Progenitor cell of endocrine pancreas (in vitro differentiated cells): Measurements from ENCODE around the gene AIG1. TPM values are rescaled to one million over a fixed set of nuclear protein-coding genes. Genes with fewer than 3 reads are reported as not detected.

ENCODE experiments used
- DNase-seq: peaks from one replicate; pipeline ENCODE4 v3.0.0; 2021; ENCODE audit warnings: low spot score; ENCODE audit not compliant: unreplicated experiment
- H3K27ac Mint-ChIP-seq: 2 replicates; pipeline ENCODE4 v1.8.0; 2021; ENCODE audit warnings: mild to moderate bottlenecking, moderate library complexity, mixed read lengths
- H3K27me3 Mint-ChIP-seq: 2 replicates; pipeline ENCODE4 v1.8.0; 2021; ENCODE audit warnings: mixed read lengths
- H3K36me3 Mint-ChIP-seq: 2 replicates; pipeline ENCODE4 v1.8.0; 2022; ENCODE audit warnings: mixed read lengths; ENCODE audit not compliant: insufficient read depth
- H3K4me1 Mint-ChIP-seq: 2 replicates; pipeline ENCODE4 v1.8.0; 2021; ENCODE audit warnings: low read depth, mixed read lengths
- H3K4me3 Mint-ChIP-seq: 2 replicates; pipeline ENCODE4 v1.8.0; 2021; ENCODE audit warnings: low read depth, mild to moderate bottlenecking, moderate library complexity, mixed read lengths
- H3K9me3 Mint-ChIP-seq: 2 replicates; pipeline ENCODE4 v1.8.0; 2021; ENCODE audit warnings: low read depth, mixed read lengths
- CTCF ChIP-seq: fragments of 200-600 bp; sonication (generic); IDR thresholded peaks from one replicate; pipeline ENCODE4 v1.5.0; 2021; ENCODE audit warnings: antibody characterized with exemption, mild to moderate bottlenecking; ENCODE audit not compliant: unreplicated experiment
- total RNA-seq: library from RNA; stranded (reverse); gene quantifications from 2 replicates; pipeline ENCODE4 v1.2.1, GENCODE V29; 2021

The AIG1 gene
- total RNA-seq, 1 donor from 2014 or later = 40.0 TPM

- TF ChIP-seq CTCF = no peak
- Mint-ChIP-seq H3K36me3 (no peaks in the 10 kb centered on the region), H3K4me1 (peaks cover 2% of the 10 kb centered on the region), H3K9me3 (peaks cover 5% of the 10 kb centered on the region), H3K27ac (no peak overlapping the region), H3K27me3 (peaks cover 6% of the 10 kb centered on the region), H3K4me3 (no peak overlapping the region)
- DNase-seq = no peak
Measured at GRCh38 chr6:143021543-143021942, 39.1 kb upstream of the AIG1 start.

GRCh38 chr6:143022587-143022986 lies 38.1 kb upstream of the AIG1 start:
- no peaks in the 10 kb centered on the region for H3K36me3 Mint-ChIP-seq
- H3K9me3 Mint-ChIP-seq = peaks cover 5% of the 10 kb centered on the region
- DNase-seq = no peak
- TF ChIP-seq CTCF = no peak
- peaks cover 6% of the 10 kb centered on the region for H3K27me3 Mint-ChIP-seq
- H3K27ac Mint-ChIP-seq = no peak overlapping the region
- peaks cover 2% of the 10 kb centered on the region for H3K4me1 Mint-ChIP-seq
- no peak overlapping the region for H3K4me3 Mint-ChIP-seq

- peaks cover 2% of the 10 kb centered on the region for H3K4me1 Mint-ChIP-seq
- no peak for DNase-seq
- H3K36me3 Mint-ChIP-seq = no peaks in the 10 kb centered on the region
- H3K4me3 Mint-ChIP-seq = no peak overlapping the region
- peaks cover 4% of the 10 kb centered on the region for H3K27me3 Mint-ChIP-seq
- peak; percentile 13 for TF ChIP-seq CTCF
- H3K27ac Mint-ChIP-seq = no peak overlapping the region
- peaks cover 5% of the 10 kb centered on the region for H3K9me3 Mint-ChIP-seq
Measured at GRCh38 chr6:143023695-143024094, 37.0 kb upstream of the AIG1 start.

- H3K27me3 Mint-ChIP-seq = no peaks in the 10 kb centered on the region
- peaks cover 2% of the 10 kb centered on the region for H3K4me1 Mint-ChIP-seq
- no peak overlapping the region for H3K4me3 Mint-ChIP-seq
Measured at GRCh38 chr6:143024977-143025376, 35.7 kb upstream of the AIG1 start.

GRCh38 chr6:143026696-143027449 lies 33.8 kb upstream of the AIG1 start:
- Mint-ChIP-seq H3K36me3 (no peaks in the 10 kb centered on the region), H3K4me1 (peaks cover 2% of the 10 kb centered on the region), H3K9me3 (peaks cover 6% of the 10 kb centered on the region), H3K27me3 (no peaks in the 10 kb centered on the region), H3K27ac (no peak overlapping the region), H3K4me3 (no peak overlapping the region)
- peak; percentile 65 for TF ChIP-seq CTCF
- no peak for DNase-seq

More at GRCh38 chr6:143024977-143025376, 35.7 kb upstream of the AIG1 start:
- no peak for TF ChIP-seq CTCF
- no peak for DNase-seq
- no peak overlapping the region for H3K27ac Mint-ChIP-seq
- H3K9me3 Mint-ChIP-seq = peaks cover 5% of the 10 kb centered on the region
- H3K36me3 Mint-ChIP-seq = no peaks in the 10 kb centered on the region
